CD8-positive, alpha-beta memory T cell (primary cell): Measurements from ENCODE around the gene LMX1B. TPM values are rescaled to one million over a fixed set of nuclear protein-coding genes. Genes with fewer than 3 reads are reported as not detected.
A peak's percentile ranks its signal among the peaks of the same experiment; 100 is the strongest.

ENCODE experiments used
- CTCF ChIA-PET: fragments of 350-600 bp; sonication (Branson Sonifier 250); formaldehyde crosslinking; loops from one replicate; lab custom pipeline; 2021; ENCODE audit warnings: antibody characterized with exemption; lab: Charles Lee
- POLR2A ChIA-PET: fragments of 350-600 bp; sonication (Branson Sonifier 250); formaldehyde crosslinking; loops from one replicate; lab custom pipeline; 2021; ENCODE audit warnings: antibody characterized with exemption; lab: Charles Lee
- DNase-seq, 5 donors: peaks; one replicate each; pipeline versions ENCODE4 v3.0.0 to v3.0.0-alpha.2; 2020 to 2022; ENCODE audit warnings: mixed read lengths in 1 of 5
- H3K27ac ChIP-seq: one replicate; pipeline ENCODE4 v1.7.0; 2013; ENCODE audit warnings: low read depth, mild to moderate bottlenecking, low read length, moderate library complexity
- H3K27me3 ChIP-seq: 2 replicates; pipeline ENCODE4 v1.7.0; 2013; ENCODE audit warnings: low read length, mild to moderate bottlenecking; ENCODE audit not compliant: insufficient read depth, poor library complexity, severe bottlenecking
- H3K36me3 ChIP-seq: 2 replicates; pipeline ENCODE4 v1.7.0; 2013; ENCODE audit warnings: mild to moderate bottlenecking, low read length, moderate library complexity; ENCODE audit not compliant: insufficient read depth
- H3K4me1 ChIP-seq: 2 replicates; pipeline ENCODE4 v1.7.0; 2013; ENCODE audit warnings: mild to moderate bottlenecking, low read length, moderate library complexity; ENCODE audit not compliant: insufficient read depth
- H3K4me3 ChIP-seq: 2 replicates; pipeline ENCODE4 v1.7.0; 2013; ENCODE audit warnings: mild to moderate bottlenecking, low read length
- H3K9me3 ChIP-seq: 2 replicates; pipeline ENCODE4 v1.7.0; 2013; ENCODE audit warnings: mild to moderate bottlenecking, low read length
- H3K27ac Mint-ChIP-seq, 8 donors: one replicate each; pipeline ENCODE4 v1.8.0; 2020 to 2021; ENCODE audit warnings: mixed read lengths in 8 of 8, mild to moderate bottlenecking in 6 of 8, inconsistent platforms in 3 of 8, moderate library complexity in 3 of 8
- H3K27me3 Mint-ChIP-seq, 2 donors: one replicate each; pipeline ENCODE4 v1.8.0; 2020 to 2021; ENCODE audit warnings: mixed read lengths in 2 of 2, mild to moderate bottlenecking in 1 of 2, moderate library complexity in 1 of 2
- H3K36me3 Mint-ChIP-seq, 3 donors: one replicate each; pipeline ENCODE4 v1.8.0; 2020 to 2021; ENCODE audit warnings: mixed read lengths in 3 of 3, inconsistent platforms in 1 of 3, mild to moderate bottlenecking in 1 of 3
- H3K4me1 Mint-ChIP-seq, 3 donors: one replicate each; pipeline ENCODE4 v1.8.0; 2020 to 2021; ENCODE audit warnings: mixed read lengths in 3 of 3, inconsistent platforms in 1 of 3, mild to moderate bottlenecking in 1 of 3
- H3K4me3 Mint-ChIP-seq, 7 donors: one replicate each; pipeline ENCODE4 v1.8.0; 2020 to 2021; ENCODE audit warnings: mixed read lengths in 7 of 7, mild to moderate bottlenecking in 6 of 7, moderate library complexity in 4 of 7, inconsistent platforms in 2 of 7
- H3K9me3 Mint-ChIP-seq, 5 donors: one replicate each; pipeline ENCODE4 v1.8.0; 2020 to 2022; ENCODE audit warnings: mixed read lengths in 5 of 5, mild to moderate bottlenecking in 3 of 5, moderate library complexity in 2 of 5, inconsistent platforms in 1 of 5
- polyA plus RNA-seq: library from polyadenylated mRNA; unstranded; fragments of 300-500 nt; fragmentation: Illumina TruSeq; gene quantifications from one replicate; pipeline ENCODE4 v1.2.3, GENCODE V29; 2021
- total RNA-seq, 2 experiments: library from RNA; stranded (reverse); gene quantifications; one replicate each; pipeline ENCODE4 v1.2.3, GENCODE V29; 2021

The LMX1B gene
- total and polyA plus RNA-seq, 3 experiments from 2014 or later: not detected

GRCh38 chr9:126703002-126703865, 89.5 kb downstream of the LMX1B start:
- H3K36me3 Mint-ChIP-seq: no peaks in the 10 kb centered on the region
- peaks cover 0 to 3% (median 0%) of the 10 kb centered on the region in 5 donors for H3K9me3 Mint-ChIP-seq
- ChIA-PET CTCF (interaction anchor here (0.8 to 14.3 kb wide), 8 partner anchors 10 to 78 kb away, joined by 3 to 297 read pairs (median 5); no protein-coding TSS in a partner anchor), POLR2A (no interaction called here)
- Histone ChIP-seq H3K36me3 (no peaks in the 10 kb centered on the region), H3K27ac (no peak overlapping the region), H3K4me1 (peaks cover 14% of the 10 kb centered on the region), H3K27me3 (peaks cover 17% of the 10 kb centered on the region), H3K4me3 (no peak overlapping the region), H3K9me3 (no peaks in the 10 kb centered on the region)
- H3K4me1 Mint-ChIP-seq: peaks cover 13 to 23% (median 16%) of the 10 kb centered on the region in 3 donors
- H3K4me3 Mint-ChIP-seq: no peak overlapping the region
- H3K27me3 Mint-ChIP-seq: peaks cover 19 to 55% of the 10 kb centered on the region in 2 donors
- H3K27ac Mint-ChIP-seq: no peak overlapping the region
- DNase-seq: peak in 1 of 5 donors; percentile 26

GRCh38 chr9:126703866-126704156, 90.1 kb downstream of the LMX1B start:
- no peak overlapping the region for H3K4me3 ChIP-seq
- Mint-ChIP-seq H3K27me3 (peaks cover 19 to 55% of the 10 kb centered on the region in 2 donors), H3K4me3 (no peak overlapping the region), H3K27ac (no peak overlapping the region), H3K36me3 (no peaks in the 10 kb centered on the region), H3K9me3 (peaks cover 0 to 3% (median 0%) of the 10 kb centered on the region in 5 donors), H3K4me1 (peaks cover 13 to 23% (median 16%) of the 10 kb centered on the region in 3 donors)
- POLR2A ChIA-PET: no interaction called here
- peak in 1 of 5 donors; percentile 33 for DNase-seq
- CTCF ChIA-PET: interaction anchor here (1.5 to 14.3 kb wide), 6 partner anchors 21 to 78 kb away, joined by 3 to 297 read pairs (median 15); no protein-coding TSS in a partner anchor
- no peak overlapping the region for H3K27ac ChIP-seq
- no peaks in the 10 kb centered on the region for H3K9me3 ChIP-seq
- no peaks in the 10 kb centered on the region for H3K36me3 ChIP-seq
- peaks cover 17% of the 10 kb centered on the region for H3K27me3 ChIP-seq
- peaks cover 14% of the 10 kb centered on the region for H3K4me1 ChIP-seq

DNA sequence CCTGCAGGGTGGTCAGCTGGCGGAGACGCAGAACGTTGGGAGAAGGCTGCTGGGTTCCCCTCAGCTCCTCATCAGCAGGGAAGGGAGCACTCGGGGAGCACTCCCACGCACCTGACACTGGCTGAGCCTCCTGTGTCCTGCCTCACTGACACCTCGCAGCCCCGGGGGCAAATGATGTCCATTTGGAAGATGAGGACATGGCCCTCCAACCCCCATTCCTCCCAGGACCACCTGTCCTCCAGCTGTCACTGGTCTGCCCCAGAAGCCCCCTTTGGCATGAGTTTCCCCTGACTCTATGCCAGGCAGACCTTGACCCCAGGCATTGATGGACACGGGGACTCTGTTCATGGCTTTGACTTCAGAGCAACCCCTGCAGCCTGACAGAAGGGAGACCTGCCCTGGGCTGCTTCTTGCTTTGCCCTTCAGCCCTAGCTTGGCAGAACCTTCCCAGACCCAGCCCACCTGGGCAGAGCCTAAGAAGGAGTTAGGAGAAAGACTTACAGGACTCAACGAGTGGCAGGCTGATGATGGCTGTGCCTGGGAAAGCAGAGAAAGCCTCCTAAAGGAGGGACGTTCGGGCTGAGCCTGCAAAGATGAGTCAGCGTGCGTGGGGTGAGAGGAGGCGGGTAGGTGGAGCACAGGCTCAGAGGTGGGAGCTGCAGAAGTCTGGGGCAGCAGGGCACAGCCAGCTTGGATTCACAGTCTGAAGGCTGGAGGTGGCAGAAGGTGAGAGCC, 90.6 kb downstream of the LMX1B start:
- H3K4me3 Mint-ChIP-seq: peak overlapping the region in 1 of 7 donors; percentile 15
- DNase-seq: peak in 1 of 5 donors; percentile 36
- ChIA-PET POLR2A (no interaction called here), CTCF (interaction anchor here (1.2 to 14.3 kb wide), 14 partner anchors 9 to 90 kb away, joined by 3 to 297 read pairs (median 22); no protein-coding TSS in a partner anchor)
- H3K36me3 ChIP-seq: no peaks in the 10 kb centered on the region
- peak overlapping the region in 1 of 8 donors; percentile 75 for H3K27ac Mint-ChIP-seq
- peaks cover 13 to 23% (median 16%) of the 10 kb centered on the region in 3 donors for H3K4me1 Mint-ChIP-seq
- H3K27ac ChIP-seq: no peak overlapping the region
- H3K27me3 ChIP-seq: peaks cover 17% of the 10 kb centered on the region
- H3K36me3 Mint-ChIP-seq: no peaks in the 10 kb centered on the region
- H3K4me3 ChIP-seq: no peak overlapping the region
- H3K9me3 ChIP-seq: no peaks in the 10 kb centered on the region
- peaks cover 0 to 5% (median 0%) of the 10 kb centered on the region in 5 donors for H3K9me3 Mint-ChIP-seq
- peaks cover 14% of the 10 kb centered on the region for H3K4me1 ChIP-seq
- H3K27me3 Mint-ChIP-seq: peaks cover 19 to 55% of the 10 kb centered on the region in 2 donors

- H3K4me1 ChIP-seq: peaks cover 14% of the 10 kb centered on the region
- H3K36me3 ChIP-seq: no peaks in the 10 kb centered on the region
- Mint-ChIP-seq H3K4me1 (peaks cover 13 to 23% (median 16%) of the 10 kb centered on the region in 3 donors), H3K36me3 (no peaks in the 10 kb centered on the region), H3K27ac (peak overlapping the region in 3 of 8 donors; percentile 7 to 73 (median 47)), H3K27me3 (peaks cover 19 to 49% of the 10 kb centered on the region in 2 donors), H3K9me3 (peaks cover 0 to 5% (median 0%) of the 10 kb centered on the region in 5 donors), H3K4me3 (peak overlapping the region in 6 of 7 donors; percentile 0 to 69 (median 23))
- ChIA-PET POLR2A (interaction anchor here (1.7 to 1.9 kb wide), 3 partner anchors 18 to 100 kb away, joined by 4 to 14 read pairs (median 10); partner anchors contain the start of gene ZBTB43), CTCF (interaction anchor here (0.7 to 14.3 kb wide), 26 partner anchors 9 to 99 kb away, joined by 3 to 297 read pairs (median 12); partner anchors contain the start of gene ZBTB43)
- DNase-seq: peak; percentile 74 to 88 (median 81)
- H3K9me3 ChIP-seq: no peaks in the 10 kb centered on the region
- H3K27me3 ChIP-seq: peaks cover 17% of the 10 kb centered on the region
- H3K4me3 ChIP-seq: no peak overlapping the region
- H3K27ac ChIP-seq: no peak overlapping the region
Observed at GRCh38 chr9:126704892-126705766, 91.4 kb downstream of the LMX1B start.

DNA sequence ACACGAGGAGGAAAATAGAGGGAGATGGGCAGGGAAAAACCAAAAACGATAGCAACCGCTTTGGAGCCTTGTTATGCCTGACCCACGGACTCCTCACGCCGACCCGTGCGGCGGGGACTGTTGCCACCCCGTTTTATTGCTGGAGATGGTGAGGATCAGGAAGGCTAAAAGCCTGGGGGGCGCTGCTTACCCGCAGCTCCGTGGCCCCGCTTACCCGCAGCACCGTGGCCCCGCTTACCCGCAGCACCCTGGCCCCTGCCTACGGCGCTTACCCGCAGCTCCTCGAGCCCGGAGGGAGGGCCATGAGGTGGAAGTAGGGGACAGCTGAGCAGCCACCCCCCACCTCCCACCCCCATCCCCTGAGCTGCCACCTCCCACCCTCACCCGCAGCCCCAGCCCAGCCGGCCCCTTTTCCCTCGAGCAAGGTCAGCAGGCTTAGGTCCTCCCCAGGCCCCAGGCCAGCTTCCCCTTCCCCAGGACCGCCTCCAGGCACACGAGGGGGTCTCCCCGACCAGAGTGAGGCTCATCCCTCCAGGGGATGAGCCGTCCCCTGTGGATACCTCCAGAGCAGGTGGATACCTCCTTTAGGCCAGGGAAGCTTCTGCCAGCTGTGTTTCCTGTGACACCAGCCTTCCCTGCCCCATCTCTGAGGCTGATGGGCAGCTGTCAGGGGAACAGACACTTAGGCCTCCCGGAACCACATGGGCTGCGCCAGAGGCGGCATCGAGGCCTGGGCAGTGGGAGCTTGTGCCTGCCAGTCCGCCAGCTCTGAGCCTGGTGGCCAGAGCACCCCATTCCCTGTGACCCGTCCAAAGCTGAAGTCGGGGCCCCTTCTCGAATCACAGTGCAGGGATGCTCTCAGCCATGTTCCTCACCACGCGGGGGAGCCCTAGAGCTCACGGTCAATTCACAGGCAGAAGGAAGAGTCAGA, 92.3 kb downstream of the LMX1B start:
- H3K4me3 Mint-ChIP-seq: peak overlapping the region in 3 of 7 donors; percentile 29 to 69 (median 62)
- H3K27ac Mint-ChIP-seq: peak overlapping the region in 3 of 8 donors; percentile 47 to 73 (median 64)
- H3K36me3 ChIP-seq: no peaks in the 10 kb centered on the region
- CTCF ChIA-PET: interaction anchor here (0.7 to 14.3 kb wide), 31 partner anchors 8 to 114 kb away, joined by 3 to 297 read pairs (median 6); partner anchors contain the start of gene ZBTB43
- H3K27ac ChIP-seq: no peak overlapping the region
- peaks cover 13 to 23% (median 16%) of the 10 kb centered on the region in 3 donors for H3K4me1 Mint-ChIP-seq
- H3K36me3 Mint-ChIP-seq: no peaks in the 10 kb centered on the region
- H3K9me3 Mint-ChIP-seq: peaks cover 0 to 5% (median 0%) of the 10 kb centered on the region in 5 donors
- peaks cover 17% of the 10 kb centered on the region for H3K27me3 ChIP-seq
- H3K4me3 ChIP-seq: no peak overlapping the region
- H3K27me3 Mint-ChIP-seq: peaks cover 19 to 44% of the 10 kb centered on the region in 2 donors
- DNase-seq: peak; percentile 53 to 76 (median 60)
- peaks cover 14% of the 10 kb centered on the region for H3K4me1 ChIP-seq
- no peaks in the 10 kb centered on the region for H3K9me3 ChIP-seq
- POLR2A ChIA-PET: interaction anchor here (1.7 to 1.9 kb wide), 3 partner anchors 17 to 99 kb away, joined by 4 to 14 read pairs (median 10); partner anchors contain the start of gene ZBTB43

GRCh38 chr9:126706698-126707053, 92.9 kb downstream of the LMX1B start:
- H3K27ac ChIP-seq: no peak overlapping the region
- H3K36me3 ChIP-seq: no peaks in the 10 kb centered on the region
- H3K27me3 ChIP-seq: peaks cover 17% of the 10 kb centered on the region
- no peak for DNase-seq
- ChIA-PET POLR2A (interaction anchor here (1.7 to 1.9 kb wide), 3 partner anchors 17 to 98 kb away, joined by 4 to 14 read pairs (median 10); partner anchors contain the start of gene ZBTB43), CTCF (interaction anchor here (1.0 to 14.3 kb wide), 27 partner anchors 8 to 114 kb away, joined by 3 to 297 read pairs (median 12); partner anchors contain the start of gene ZBTB43)
- H3K36me3 Mint-ChIP-seq: no peaks in the 10 kb centered on the region
- peaks cover 18 to 38% of the 10 kb centered on the region in 2 donors for H3K27me3 Mint-ChIP-seq
- peaks cover 14% of the 10 kb centered on the region for H3K4me1 ChIP-seq
- H3K4me1 Mint-ChIP-seq: peaks cover 13 to 23% (median 16%) of the 10 kb centered on the region in 3 donors
- peaks cover 0 to 5% (median 0%) of the 10 kb centered on the region in 5 donors for H3K9me3 Mint-ChIP-seq
- H3K27ac Mint-ChIP-seq: no peak overlapping the region
- no peak overlapping the region for H3K4me3 Mint-ChIP-seq
- no peak overlapping the region for H3K4me3 ChIP-seq
- no peaks in the 10 kb centered on the region for H3K9me3 ChIP-seq
